ENCODE data around the gene ATG2B.

GRCh38 chr14:96341323-96341722 lies 21.8 kb downstream of the ATG2B start:
- TF ChIP-seq CTCF (IDR thresholded peaks at IDR 0.05) = no peak
- no peak for TF ChIP-seq EP300 (IDR thresholded peaks at IDR 0.05)

Measured in tibial nerve (tissue), 4 donors.